H1 (cell line): ENCODE measurements around the gene BCAS4. TPM values are rescaled to one million over a fixed set of nuclear protein-coding genes. Genes with fewer than 3 reads are reported as not detected.

Experiments used
- CTCF ChIA-PET: fragments of 300-600 bp; sonication (Branson Sonifier 250); formaldehyde crosslinking; loops from one replicate; lab custom pipeline; 2021; ENCODE audit not compliant: partially characterized antibody; lab: Charles Lee
- POLR2A ChIA-PET: fragments of 300-600 bp; sonication (Branson Sonifier 250); formaldehyde crosslinking; loops from one replicate; lab custom pipeline; 2021; ENCODE audit warnings: inconsistent platforms; ENCODE audit not compliant: partially characterized antibody; lab: Charles Lee
- DNase-seq, 2 experiments: peaks; one replicate each; pipeline versions ENCODE4 v3.0.0 to v3.0.0-alpha.2; 2010 to 2022; ENCODE audit warnings: low spot score in 2 of 2, low read depth in 1 of 2, mixed read lengths in 1 of 2
- FAIRE-seq: peaks from 2 replicates; lab custom pipeline; 2011; peaks lifted over from hg19 to GRCh38; lab: Jason Lieb, UNC
- H2AFZ ChIP-seq: 2 replicates; pipeline ENCODE4 v1.8.1; 2012; ENCODE audit warnings: low read length, inconsistent platforms
- H2AK5ac ChIP-seq: 2 replicates; pipeline ENCODE4 v1.6.1; 2013; ENCODE audit warnings: low read depth, low read length
- H2BK120ac ChIP-seq: replicated peaks from 2 replicates; pipeline ENCODE3; 2013; ENCODE audit warnings: low read depth, low read length, inconsistent platforms
- H2BK12ac ChIP-seq: 2 replicates; pipeline ENCODE4 v1.6.1; 2013; ENCODE audit warnings: low read depth, low read length
- H2BK15ac ChIP-seq: 2 replicates; pipeline ENCODE4 v1.6.1; 2013; ENCODE audit warnings: low read length
- H2BK20ac ChIP-seq: 2 replicates; pipeline ENCODE4 v1.6.1; 2013; ENCODE audit warnings: low read length
- H2BK5ac ChIP-seq: 2 replicates; pipeline ENCODE4 v1.6.1; 2013; ENCODE audit warnings: low read depth, low read length
- H3K14ac ChIP-seq: 2 replicates; pipeline ENCODE4 v1.6.1; 2013; ENCODE audit warnings: inconsistent platforms; ENCODE audit not compliant: insufficient read length
- H3K18ac ChIP-seq: 2 replicates; pipeline ENCODE4 v1.6.1; 2013; ENCODE audit warnings: low read length; ENCODE audit errors: extremely low read depth
- H3K23ac ChIP-seq: 2 replicates; pipeline ENCODE4 v1.6.1; 2013; ENCODE audit warnings: inconsistent platforms; ENCODE audit not compliant: insufficient read length
- H3K23me2 ChIP-seq: 2 replicates; pipeline ENCODE4 v1.6.1; 2013; ENCODE audit warnings: low read depth, low read length
- H3K27ac ChIP-seq: 2 replicates; pipeline ENCODE4 v1.6.1; 2011; ENCODE audit warnings: low read depth, low read length, inconsistent platforms
- H3K27me3 ChIP-seq, 4 experiments: replicated peaks in 1 of 4; 1 replicate in 1 of 4; 2 replicates in 3 of 4; pipeline versions ENCODE4 v1.6.1 to v1.8.1; 2011 to 2013; ENCODE audit warnings: low read length in 3 of 4, mild to moderate bottlenecking in 3 of 4, inconsistent platforms in 2 of 4, mixed read lengths in 2 of 4, moderate library complexity in 1 of 4; ENCODE audit not compliant: control insufficient read depth in 3 of 4, insufficient read depth in 3 of 4; ENCODE audit errors: extremely low read depth in 1 of 4
- H3K36me3 ChIP-seq, 4 experiments: 2 replicates each; pipeline versions ENCODE4 v1.6.1 to v1.8.1; 2011 to 2013; ENCODE audit warnings: mild to moderate bottlenecking in 4 of 4, low read length in 3 of 4, moderate library complexity in 2 of 4, control low read depth in 1 of 4, inconsistent platforms in 1 of 4; ENCODE audit not compliant: insufficient read depth in 4 of 4, control insufficient read depth in 2 of 4
- H3K4ac ChIP-seq: replicated peaks from 2 replicates; pipeline ENCODE3; 2013; ENCODE audit warnings: low read length, low read depth, mixed read lengths, inconsistent platforms; ENCODE audit not compliant: insufficient read length
- H3K4me1 ChIP-seq, 4 experiments: replicated peaks in 1 of 4; 1 replicate in 1 of 4; 2 replicates in 3 of 4; pipeline versions ENCODE4 v1.6.1 to v1.8.1; 2011 to 2013; ENCODE audit warnings: low read length in 3 of 4, inconsistent platforms in 2 of 4, mixed read lengths in 1 of 4; ENCODE audit not compliant: insufficient read depth in 4 of 4, control insufficient read depth in 3 of 4
- H3K4me2 ChIP-seq, 2 experiments: 2 replicates each; pipeline versions ENCODE4 v1.6.1 to v1.8.1; 2011 to 2013; ENCODE audit warnings: low read depth in 2 of 2, low read length in 2 of 2, control low read depth in 1 of 2, inconsistent platforms in 1 of 2, mild to moderate bottlenecking in 1 of 2; ENCODE audit not compliant: insufficient read depth in 1 of 2
- H3K4me3 ChIP-seq, 4 experiments: fragments of 200-600, 300-600 bp in 1 of 4; sonication (generic), shearing (Covaris generic), sonication (Bioruptor Twin) in 1 of 4; 2 replicates each; pipeline versions ENCODE4 v1.5.1 to v1.8.1; 2011 to 2016; ENCODE audit warnings: low read length in 4 of 4, low read depth in 3 of 4, control low read depth in 2 of 4, inconsistent platforms in 2 of 4, mild to moderate bottlenecking in 2 of 4, mixed read lengths in 1 of 4, moderate library complexity in 1 of 4; ENCODE audit not compliant: insufficient read depth in 2 of 4; ENCODE audit errors: extremely low read depth in 1 of 4
- H3K56ac ChIP-seq: replicated peaks from 2 replicates; pipeline ENCODE3; 2013; ENCODE audit warnings: low read depth, mild to moderate bottlenecking, mixed read lengths, low read length, inconsistent platforms; ENCODE audit not compliant: insufficient read length
- H3K79me1 ChIP-seq: 2 replicates; pipeline ENCODE4 v1.6.1; 2013; ENCODE audit warnings: low read depth, low read length, control low read depth
- H3K79me2 ChIP-seq, 2 experiments: 2 replicates each; pipeline versions ENCODE4 v1.6.1 to v1.8.1; 2012 to 2013; ENCODE audit warnings: low read length in 2 of 2, mild to moderate bottlenecking in 2 of 2, inconsistent platforms in 1 of 2; ENCODE audit not compliant: insufficient read depth in 2 of 2, control insufficient read depth in 1 of 2
- H3K9ac ChIP-seq, 4 experiments: replicated peaks in 1 of 4; 1 replicate in 1 of 4; 2 replicates in 3 of 4; pipeline versions ENCODE4 v1.6.1 to v1.8.1; 2011 to 2013; ENCODE audit warnings: low read depth in 3 of 4, low read length in 3 of 4, control low read depth in 2 of 4, mild to moderate bottlenecking in 2 of 4, moderate library complexity in 2 of 4, inconsistent platforms in 1 of 4; ENCODE audit errors: extremely low read depth in 1 of 4
- H3K9me3 ChIP-seq, 2 experiments: 2 replicates each; pipeline versions ENCODE4 v1.6.1 to v1.8.1; 2012 to 2013; ENCODE audit warnings: mild to moderate bottlenecking in 2 of 2, moderate library complexity in 2 of 2, control low read depth in 1 of 2, inconsistent platforms in 1 of 2, low read depth in 1 of 2, low read length in 1 of 2, mixed read lengths in 1 of 2; ENCODE audit not compliant: insufficient read depth in 2 of 2
- H4K20me1 ChIP-seq, 2 experiments: replicated peaks in 1 of 2; 2 replicates each; pipeline versions ENCODE3 to v1.8.1; 2011 to 2013; ENCODE audit warnings: inconsistent platforms in 2 of 2, low read length in 2 of 2, mild to moderate bottlenecking in 1 of 2; ENCODE audit not compliant: insufficient read depth in 2 of 2, control insufficient read depth in 1 of 2
- H4K5ac ChIP-seq: 2 replicates; pipeline ENCODE4 v1.6.1; 2013; ENCODE audit warnings: low read length, low read depth, mixed read lengths, inconsistent platforms; ENCODE audit not compliant: insufficient read length
- H4K8ac ChIP-seq: 2 replicates; pipeline ENCODE4 v1.8.0; 2013; ENCODE audit warnings: mild to moderate bottlenecking, moderate library complexity, low read length, inconsistent platforms; ENCODE audit not compliant: insufficient read depth; ENCODE audit errors: extremely low read depth
- H4K91ac ChIP-seq: replicated peaks from 2 replicates; pipeline ENCODE3; 2013; ENCODE audit warnings: low read length, mixed read lengths, inconsistent platforms; ENCODE audit not compliant: insufficient read length
- ASH2L ChIP-seq: fragments of 200-600, 300-600 bp; sonication (generic); IDR thresholded peaks from one replicate; pipeline ENCODE4 v1.7.1; 2017; ENCODE audit warnings: low read length
- BACH1 ChIP-seq: IDR thresholded peaks from 2 replicates; pipeline ENCODE4 v1.6.1; 2012; ENCODE audit warnings: low read length, improper control_type of control experiment
- CHD2 ChIP-seq: IDR thresholded peaks from 2 replicates; pipeline ENCODE4 v1.6.1; 2012; ENCODE audit warnings: low read length, improper control_type of control experiment
- KDM5A ChIP-seq: fragments of 200-600 bp; IDR thresholded peaks from 2 replicates; pipeline ENCODE4 v1.7.1; 2012; ENCODE audit warnings: mild to moderate bottlenecking, low read length, inconsistent platforms, mixed read lengths
- NANOG ChIP-seq: IDR thresholded peaks from 2 replicates; pipeline ENCODE4 v1.6.1; 2011; ENCODE audit warnings: low read length, low read depth, mild to moderate bottlenecking, inconsistent platforms; ENCODE audit not compliant: insufficient read depth, poor library complexity, severe bottlenecking
- NRF1 ChIP-seq: IDR thresholded peaks from 2 replicates; pipeline ENCODE4 v1.6.1; 2011; ENCODE audit warnings: mild to moderate bottlenecking, low read depth, low read length, improper control_type of control experiment
- POLR2A ChIP-seq, 2 experiments: IDR thresholded peaks; 1 replicate in 1 of 2; 2 replicates in 1 of 2; pipeline ENCODE4 v1.6.1; 2011; ENCODE audit warnings: low read depth in 2 of 2, low read length in 2 of 2, mild to moderate bottlenecking in 2 of 2; ENCODE audit errors: control extremely low read depth in 1 of 2
- SAP30 ChIP-seq: fragments of 300-600 bp; sonication (generic); IDR thresholded peaks from 2 replicates; pipeline ENCODE4 v1.7.1; 2012; ENCODE audit warnings: low read length, moderate library complexity, mild to moderate bottlenecking, inconsistent platforms; ENCODE audit not compliant: insufficient read depth, insufficient replicate concordance
- SIN3A ChIP-seq, 2 experiments: IDR thresholded peaks in 1 of 2; conservative IDR thresholded peaks in 1 of 2; 2 replicates each; pipeline ENCODE4 v1.6.1; 2011 to 2012; ENCODE audit warnings: low read length in 2 of 2, improper control_type of control experiment in 1 of 2, low read depth in 1 of 2, mild to moderate bottlenecking in 1 of 2
- SP4 ChIP-seq: IDR thresholded peaks from 2 replicates; pipeline ENCODE4 v1.6.1; 2012; ENCODE audit warnings: low read length, inconsistent platforms
- SRF ChIP-seq: IDR thresholded peaks from 2 replicates; pipeline ENCODE4 v1.6.1; 2011; ENCODE audit warnings: mild to moderate bottlenecking, low read depth, low read length, moderate library complexity
- SUZ12 ChIP-seq: fragments of 200-600 bp; sonication (generic); IDR thresholded peaks from 2 replicates; pipeline ENCODE4 v1.6.1; 2012; ENCODE audit warnings: mild to moderate bottlenecking, inconsistent platforms, low read length, moderate library complexity, mixed read lengths
- YY1 ChIP-seq: IDR thresholded peaks from 2 replicates; pipeline ENCODE4 v1.6.1; 2011; ENCODE audit warnings: low read depth, mild to moderate bottlenecking, low read length
- WGBS, 2 experiments: shearing (Covaris generic) in 1 of 2; methylation state at CpG; one replicate each; pipeline versions ENCODE4 v1.1.6 to v1.1.7; 2013 to 2015; ENCODE audit warnings: low lambda C conversion rate in 2 of 2, mixed read lengths in 2 of 2, inconsistent platforms in 1 of 2, low coverage in 1 of 2, missing lambda C conversion rate in 1 of 2; ENCODE audit not compliant: insufficient replicate concordance in 2 of 2, insufficient coverage in 1 of 2, insufficient read length in 1 of 2; ENCODE audit errors: extremely low coverage in 1 of 2, missing lambda C conversion rate in 1 of 2; 5-methylcytosine and 5-hydroxymethylcytosine counted together
- polyA plus RNA-seq, 7 experiments: library from polyadenylated mRNA; depleted of rRNA in 3 of 7; stranded (reverse) in 5 of 7; unstranded in 2 of 7; fragments of >200 nt in 5 of 7; fragments of 200-250 nt in 2 of 7; gene quantifications; 1 replicate in 5 of 7; 2 replicates in 1 of 7; 4 replicates in 1 of 7; pipeline versions ENCODE4 v1.2.1 to v1.2.3, GENCODE V29; 2011 to 2013; ENCODE audit warnings: missing spikeins in 2 of 7, mixed read lengths in 2 of 7
- total RNA-seq: library from RNA; stranded (reverse); fragmentation: NEBNext Ultra II Directional; extraction: Animal tissue kit (Norgen Biotek cat#: 25700); gene quantifications from 2 replicates; pipeline ENCODE4 v1.2.1, GENCODE V29; 2021
- TF ChIP-seq, protein P1 (sequence below): IDR thresholded peaks from 2 replicates; pipeline ENCODE4 v1.6.1; 2011; ENCODE audit warnings: low read depth, mild to moderate bottlenecking, low read length; ENCODE audit not compliant: insufficient read depth

The BCAS4 gene
- total and polyA plus RNA-seq, 2 of the 8 experiments (the other 6 are each of a cell fraction or from before 2014, with no cell fraction given) = 21.2 to 23.6 TPM

DNA sequence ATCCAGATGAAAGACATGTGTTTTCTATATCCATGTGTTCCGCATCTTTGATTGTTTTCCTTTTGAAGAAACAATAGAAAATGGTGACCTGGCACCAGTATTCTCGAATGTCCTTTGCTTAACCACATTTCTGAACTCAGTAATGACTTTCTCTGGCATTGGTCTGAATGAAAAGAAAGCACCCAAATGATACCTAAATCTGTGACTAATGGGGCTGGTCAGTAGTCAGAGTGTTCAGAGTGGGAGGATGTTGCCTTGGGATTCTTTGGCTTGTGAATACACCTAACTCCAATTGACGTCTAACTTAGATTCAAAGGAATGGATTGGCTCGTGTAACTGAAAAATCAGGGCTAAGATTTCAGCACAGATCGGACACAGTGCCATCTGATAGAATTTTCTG, 36.4 kb upstream of the BCAS4 start:
- Histone ChIP-seq H3K4me3 (no peak overlapping the region), H4K20me1 (no peaks in the 10 kb centered on the region), H3K36me3 (no peaks in the 10 kb centered on the region), H3K14ac (no peak overlapping the region), H3K27me3 (no peaks in the 10 kb centered on the region), H2BK12ac (no peak overlapping the region), H3K23me2 (0 out of 2 replicates have a peak, but pooled peaks cover 2% of the 10 kb centered on the region), H4K91ac (no peak overlapping the region), H3K18ac (no peak overlapping the region), H2BK15ac (no peak overlapping the region), H3K4ac (no peak overlapping the region), H2AK5ac (no peak overlapping the region), H3K9ac (no peak overlapping the region), H2BK120ac (no peak overlapping the region), H3K23ac (no peak overlapping the region), H3K79me1 (no peaks in the 10 kb centered on the region), H4K5ac (no peak overlapping the region), H3K56ac (no peak overlapping the region), H4K8ac (no peak overlapping the region), H3K4me1 (peaks cover 0 to 4% (median 3%) of the 10 kb centered on the region in 4 experiments; a peak in 3 of 7 replicates), H3K27ac (no peak overlapping the region), H2BK5ac (no peak overlapping the region), H2BK20ac (no peak overlapping the region), H3K79me2 (no peaks in the 10 kb centered on the region), H2AFZ (0 out of 2 replicates have a peak overlapping the region, but pooled peaks have one; percentile 5), H3K4me2 (no peak overlapping the region), H3K9me3 (no peaks in the 10 kb centered on the region)
- POLR2A ChIA-PET = interaction anchor here (1.3 to 1.4 kb wide), 2 partner anchors 8 to 9 kb away, joined by 3 to 4 read pairs; no protein-coding TSS in a partner anchor
- 83% methylated on average over 5 of the region's 5 CpGs; no CpG with 5 or more reads in 1 of the 2 experiments for WGBS, 2 experiments
- DNase-seq = no peak
- CTCF ChIA-PET = interaction anchor here (2.7 kb wide), 1 partner anchor 10 kb away, joined by 12 read pairs; no protein-coding TSS in a partner anchor
- no peak for FAIRE-seq
- TF ChIP-seq SIN3A (conservative IDR thresholded peaks at IDR 0.05 in 1 of 2, IDR thresholded peaks at IDR 0.05 in 1 of 2; ENCODE audit: low read depth in 1 of 2, low read length in 2 of 2) (no peak), SRF (no peak), POLR2A (IDR thresholded peaks at IDR 0.05; ENCODE audit: control extremely low read depth in 1 of 2, low read depth in 2 of 2, low read length in 2 of 2) (no peak), SP4 (no peak), NANOG (no peak), SAP30 (no peak), KDM5A (no peak), BACH1 (no peak), CHD2 (no peak), SUZ12 (no peak), YY1 (no peak), ASH2L (no peak), NRF1 (no peak)
- TF ChIP-seq, protein P1, sequence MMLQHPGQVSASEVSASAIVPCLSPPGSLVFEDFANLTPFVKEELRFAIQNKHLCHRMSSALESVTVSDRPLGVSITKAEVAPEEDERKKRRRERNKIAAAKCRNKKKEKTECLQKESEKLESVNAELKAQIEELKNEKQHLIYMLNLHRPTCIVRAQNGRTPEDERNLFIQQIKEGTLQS = no peak
